ENCODE measurements around the gene ANKRD44.
"Not testable (repeated sequence)": the region's sequence is repeated elsewhere in the genome, so short reads cannot be mapped to it uniquely, and the experiment has no call there.

The ANKRD44 gene

GRCh38 chr2:197287596-197287932 is 23.0 kb downstream of the ANKRD44 start:
- not testable (repeated sequence) for DNase-seq (ENCODE audit: low spot score)

- peak; percentile 89 for DNase-seq (ENCODE audit: low spot score)
Observed at GRCh38 chr2:197286805-197287595, 23.6 kb downstream of the ANKRD44 start.

- DNase-seq (ENCODE audit: low spot score), result no peak
Observed at GRCh38 chr2:197285361-197285760, 25.2 kb downstream of the ANKRD44 start.

GRCh38 chr2:197284956-197285355 is 25.6 kb downstream of the ANKRD44 start:
- DNase-seq (ENCODE audit: low spot score), result no peak

- DNase-seq (ENCODE audit: low spot score), result no peak
Observed at GRCh38 chr2:197281421-197281820, 29.2 kb downstream of the ANKRD44 start.

GRCh38 chr2:197280015-197280702 is 30.4 kb downstream of the ANKRD44 start:
- peak; percentile 37 for DNase-seq (ENCODE audit: low spot score)

GRCh38 chr2:197278799-197279763 is 31.5 kb downstream of the ANKRD44 start:
- DNase-seq (ENCODE audit: low spot score), result no peak

GRCh38 chr2:197277794-197278193 is 32.8 kb downstream of the ANKRD44 start:
- DNase-seq (ENCODE audit: low spot score), result no peak

GRCh38 chr2:197276156-197276555 is 34.4 kb downstream of the ANKRD44 start:
- DNase-seq (ENCODE audit: low spot score), result no peak

- no peak for DNase-seq (ENCODE audit: low spot score)
Observed at GRCh38 chr2:197274937-197275336, 35.6 kb downstream of the ANKRD44 start.

GRCh38 chr2:197274349-197274748 is 36.2 kb downstream of the ANKRD44 start:
- no peak for DNase-seq (ENCODE audit: low spot score)

- DNase-seq (ENCODE audit: low spot score), result no peak
Observed at GRCh38 chr2:197273485-197273884, 37.1 kb downstream of the ANKRD44 start.

- DNase-seq (ENCODE audit: low spot score), result no peak
Observed at GRCh38 chr2:197270601-197271000, 40.0 kb downstream of the ANKRD44 start.

- DNase-seq (ENCODE audit: low spot score), result no peak
Observed at GRCh38 chr2:197269815-197270214, 40.8 kb downstream of the ANKRD44 start.

GRCh38 chr2:197268786-197269584 is 41.6 kb downstream of the ANKRD44 start:
- no peak for DNase-seq (ENCODE audit: low spot score)

GRCh38 chr2:197266477-197266876 is 44.1 kb downstream of the ANKRD44 start:
- no peak for DNase-seq (ENCODE audit: low spot score)

- no peak for DNase-seq (ENCODE audit: low spot score)
Observed at GRCh38 chr2:197265924-197266323, 44.7 kb downstream of the ANKRD44 start.

- no peak for DNase-seq (ENCODE audit: low spot score)
Observed at GRCh38 chr2:197265036-197265435, 45.5 kb downstream of the ANKRD44 start.

GRCh38 chr2:197264332-197264731 is 46.2 kb downstream of the ANKRD44 start:
- DNase-seq (ENCODE audit: low spot score), result no peak

- DNase-seq (ENCODE audit: low spot score), result no peak
Observed at GRCh38 chr2:197263077-197263476, 47.5 kb downstream of the ANKRD44 start.

- DNase-seq (ENCODE audit: low spot score), result no peak
Observed at GRCh38 chr2:197261808-197262226, 48.8 kb downstream of the ANKRD44 start.
